ENCODE data around the gene MC2R. TPM values are rescaled to one million over a fixed set of nuclear protein-coding genes. Genes with fewer than 3 reads are reported as not detected.

The MC2R gene
- polyA plus RNA-seq, 1 donor from 2014 or later, result not detected

- Histone ChIP-seq H3K79me2 (replicated peaks; ENCODE audit: insufficient read depth, low read length) (no peaks in the 10 kb centered on the region), H3K36me3 (ENCODE audit: insufficient read depth, low read length) (no peaks in the 10 kb centered on the region), H4K20me1 (ENCODE audit: insufficient read depth) (no peaks in the 10 kb centered on the region), H3K4me3 (ENCODE audit: low read length) (no peak overlapping the region), H3K27me3 (ENCODE audit: insufficient read depth, low read depth, low read length) (no peaks in the 10 kb centered on the region), H3K9me2 (ENCODE audit: insufficient read depth, low read length) (no peaks in the 10 kb centered on the region), H3K9me3 (ENCODE audit: low read length) (no peaks in the 10 kb centered on the region), H3K4me2 (ENCODE audit: low read length) (no peak overlapping the region), H2AFZ (ENCODE audit: low read depth, low read length) (no peak overlapping the region), H3F3A (ENCODE audit: insufficient read depth, low read length, poor library complexity, severe bottlenecking) (no peaks in the 10 kb centered on the region), H3K9ac (ENCODE audit: low read length) (no peak overlapping the region), H3K27ac (ENCODE audit: low read length) (no peak overlapping the region)
- TF ChIP-seq SMC3 (conservative IDR thresholded peaks at IDR 0.05; ENCODE audit: poor library complexity) (no peak), CTCF (IDR thresholded peaks at IDR 0.05; ENCODE audit: poor library complexity, severe bottlenecking) (no peak), EZH2 (IDR thresholded peaks at IDR 0.05; ENCODE audit: borderline replicate concordance, insufficient read depth, low read length, poor library complexity, severe bottlenecking) (no peak), RAD21 (conservative IDR thresholded peaks at IDR 0.05) (no peak), POLR2AphosphoS5 (IDR thresholded peaks at IDR 0.05) (no peak), TAF1 (IDR thresholded peaks at IDR 0.05; ENCODE audit: low read depth) (no peak), MXI1 (conservative IDR thresholded peaks at IDR 0.05; ENCODE audit: poor library complexity, severe bottlenecking) (no peak), REST (IDR thresholded peaks at IDR 0.05; ENCODE audit: borderline replicate concordance) (no peak), EP300 (conservative IDR thresholded peaks at IDR 0.05; ENCODE audit: poor library complexity, severe bottlenecking) (no peak)
These were observed 80.1 kb downstream of the MC2R start for GRCh38 chr18:13835202-13835601.

- Histone ChIP-seq H4K20me1 (ENCODE audit: insufficient read depth) (no peaks in the 10 kb centered on the region), H3K9ac (ENCODE audit: low read length) (no peak overlapping the region), H3F3A (ENCODE audit: insufficient read depth, low read length, poor library complexity, severe bottlenecking) (no peaks in the 10 kb centered on the region), H3K36me3 (ENCODE audit: insufficient read depth, low read length) (no peaks in the 10 kb centered on the region), H3K9me2 (ENCODE audit: insufficient read depth, low read length) (no peaks in the 10 kb centered on the region), H3K27me3 (ENCODE audit: insufficient read depth, low read depth, low read length) (no peaks in the 10 kb centered on the region), H3K27ac (ENCODE audit: low read length) (no peak overlapping the region), H3K9me3 (ENCODE audit: low read length) (no peaks in the 10 kb centered on the region), H3K4me2 (ENCODE audit: low read length) (no peak overlapping the region), H3K79me2 (replicated peaks; ENCODE audit: insufficient read depth, low read length) (no peaks in the 10 kb centered on the region), H2AFZ (ENCODE audit: low read depth, low read length) (no peak overlapping the region), H3K4me3 (ENCODE audit: low read length) (no peak overlapping the region)
- TF ChIP-seq EP300 (conservative IDR thresholded peaks at IDR 0.05; ENCODE audit: poor library complexity, severe bottlenecking), result no peak
- no peak for TF ChIP-seq POLR2AphosphoS5 (IDR thresholded peaks at IDR 0.05)
- TF ChIP-seq EZH2 (IDR thresholded peaks at IDR 0.05; ENCODE audit: borderline replicate concordance, insufficient read depth, low read length, poor library complexity, severe bottlenecking), result no peak
- TF ChIP-seq TAF1 (IDR thresholded peaks at IDR 0.05; ENCODE audit: low read depth), result no peak
- no peak for TF ChIP-seq SMC3 (conservative IDR thresholded peaks at IDR 0.05; ENCODE audit: poor library complexity)
- no peak for TF ChIP-seq MXI1 (conservative IDR thresholded peaks at IDR 0.05; ENCODE audit: poor library complexity, severe bottlenecking)
- no peak for TF ChIP-seq REST (IDR thresholded peaks at IDR 0.05; ENCODE audit: borderline replicate concordance)
- TF ChIP-seq RAD21 (conservative IDR thresholded peaks at IDR 0.05), result no peak
- TF ChIP-seq CTCF (IDR thresholded peaks at IDR 0.05; ENCODE audit: poor library complexity, severe bottlenecking), result no peak
These were observed 80.8 kb downstream of the MC2R start for GRCh38 chr18:13834496-13835015.
